GM23338 (cell line): ENCODE data around the gene GNAI2. TPM values are rescaled to one million over a fixed set of nuclear protein-coding genes. Genes with fewer than 3 reads are reported as not detected.

Experiments used
- ATAC-seq: fragments of 200-7000 bp; cut with Tn5 transposase; 3 replicates; pipeline ENCODE4 v1.9.1; 2020
- DNase-seq: peaks from one replicate; pipeline ENCODE4 v3.0.0-alpha.2; 2015; ENCODE audit warnings: low spot score
- H2AFZ ChIP-seq: fragments of 200-600 bp; sonication (generic); 2 replicates; pipeline ENCODE4 v1.8.0; 2016; ENCODE audit warnings: antibody characterized with exemption, mild to moderate bottlenecking, moderate library complexity
- H3F3A ChIP-seq: fragments of 200-600 bp; sonication (generic); replicated peaks from 2 replicates; pipeline ENCODE4 v1.8.0; 2017; ENCODE audit warnings: antibody characterized with exemption, mixed run types, low read depth
- H3K27ac ChIP-seq: fragments of 200-600 bp; sonication (generic); 2 replicates; pipeline ENCODE4 v1.6.1; 2016; ENCODE audit warnings: low read depth
- H3K27me3 ChIP-seq: fragments of 200-600 bp; sonication (generic); 2 replicates; pipeline ENCODE4 v1.8.0; 2016; ENCODE audit warnings: mild to moderate bottlenecking, mixed run types, moderate library complexity; ENCODE audit not compliant: insufficient read depth
- H3K36me3 ChIP-seq: fragments of 200-600 bp; sonication (generic); 2 replicates; pipeline ENCODE4 v1.8.0; 2016; ENCODE audit warnings: mild to moderate bottlenecking; ENCODE audit not compliant: insufficient read depth
- H3K4me1 ChIP-seq: fragments of 200-600 bp; sonication (generic); 2 replicates; pipeline ENCODE4 v1.8.0; 2016; ENCODE audit warnings: mild to moderate bottlenecking, moderate library complexity; ENCODE audit not compliant: insufficient read depth
- H3K4me2 ChIP-seq: fragments of 200-600 bp; sonication (generic); 2 replicates; pipeline ENCODE4 v1.7.1; 2017; ENCODE audit warnings: mixed run types
- H3K4me3 ChIP-seq: fragments of 200-600 bp; sonication (generic); 2 replicates; pipeline ENCODE4 v1.6.1; 2016; ENCODE audit warnings: mixed run types
- H3K79me2 ChIP-seq: fragments of 200-600 bp; sonication (generic); replicated peaks from 2 replicates; pipeline ENCODE4 v1.8.0; 2017; ENCODE audit warnings: mild to moderate bottlenecking; ENCODE audit not compliant: insufficient read depth
- H3K9me2 ChIP-seq: fragments of 200-600 bp; sonication (generic); 2 replicates; pipeline ENCODE4 v1.8.0; 2017; ENCODE audit not compliant: insufficient read depth
- H4K20me1 ChIP-seq: fragments of 200-600 bp; sonication (generic); replicated peaks from 2 replicates; pipeline ENCODE4 v1.8.0; 2017; ENCODE audit warnings: mild to moderate bottlenecking; ENCODE audit not compliant: insufficient read depth
- H3K27ac Mint-ChIP-seq: 2 replicates; pipeline ENCODE4 v1.8.0; 2020; ENCODE audit warnings: inconsistent platforms, mild to moderate bottlenecking, moderate library complexity, mixed read lengths
- H3K27me3 Mint-ChIP-seq: 3 replicates; pipeline ENCODE4 v1.8.0; 2022; ENCODE audit warnings: low read depth, mild to moderate bottlenecking, moderate library complexity, mixed read lengths, inconsistent platforms; ENCODE audit not compliant: insufficient read depth, poor library complexity
- H3K36me3 Mint-ChIP-seq: 3 replicates; pipeline ENCODE4 v1.8.0; 2021; ENCODE audit warnings: low read depth, mild to moderate bottlenecking, inconsistent platforms, moderate library complexity, mixed read lengths
- H3K4me1 Mint-ChIP-seq: 3 replicates; pipeline ENCODE4 v1.8.0; 2020; ENCODE audit warnings: mild to moderate bottlenecking, inconsistent platforms, mixed read lengths
- H3K4me3 Mint-ChIP-seq: 3 replicates; pipeline ENCODE4 v1.8.0; 2021; ENCODE audit warnings: moderate library complexity, mild to moderate bottlenecking, inconsistent platforms, mixed read lengths
- H3K9me3 Mint-ChIP-seq: 3 replicates; pipeline ENCODE4 v1.8.0; 2020; ENCODE audit warnings: moderate library complexity, mild to moderate bottlenecking, inconsistent platforms, mixed read lengths
- CREB1 ChIP-seq: fragments of 250-450 bp; sonication (Bioruptor Pico); IDR thresholded peaks from 2 replicates; pipeline ENCODE4 v1.5.0; 2020; ENCODE audit warnings: low read depth, mild to moderate bottlenecking, moderate library complexity
- CTCF ChIP-seq, 2 experiments: fragments of 200-600 bp in 1 of 2; sonication (generic) in 1 of 2; conservative IDR thresholded peaks; 2 replicates each; pipeline versions ENCODE4 v1.5.1 to v1.6.1; 2016 to 2017; ENCODE audit warnings: antibody characterized with exemption in 2 of 2, low read depth in 2 of 2, mild to moderate bottlenecking in 2 of 2, moderate library complexity in 1 of 2
- ETS1 ChIP-seq: IDR thresholded peaks from 2 replicates; pipeline ENCODE4 v1.6.1; 2016; ENCODE audit warnings: antibody characterized with exemption
- EZH2 ChIP-seq: fragments of 200-600 bp; sonication (generic); IDR thresholded peaks from one replicate; pipeline ENCODE4 v1.8.0; 2017; ENCODE audit warnings: antibody characterized with exemption, mild to moderate bottlenecking, low read depth; ENCODE audit not compliant: unreplicated experiment
- EZH2phosphoT487 ChIP-seq: fragments of 200-600 bp; sonication (generic); IDR thresholded peaks from one replicate; pipeline ENCODE4 v1.8.1; 2018; ENCODE audit warnings: antibody characterized with exemption; ENCODE audit not compliant: unreplicated experiment
- JUNB ChIP-seq: IDR thresholded peaks from one replicate; pipeline ENCODE4 v1.6.1; 2016; ENCODE audit warnings: antibody characterized with exemption; ENCODE audit not compliant: unreplicated experiment
- NANOG ChIP-seq: IDR thresholded peaks from 2 replicates; pipeline ENCODE4 v1.6.1; 2016; ENCODE audit warnings: antibody characterized with exemption, borderline replicate concordance
- POLR2AphosphoS5 ChIP-seq: IDR thresholded peaks from 2 replicates; pipeline ENCODE4 v1.6.1; 2016; ENCODE audit warnings: antibody characterized with exemption, low read depth
- ZNF114 ChIP-seq: fragments of 250-450 bp; sonication (Bioruptor Pico); IDR thresholded peaks from 2 replicates; pipeline ENCODE4 v1.5.0; 2020; ENCODE audit warnings: mild to moderate bottlenecking, moderate library complexity
- polyA plus RNA-seq: library from polyadenylated mRNA; unstranded; fragments of >200 nt; fragmentation: Nextera tagmentation; extraction: Ambion mirVana; gene quantifications from 2 replicates; pipeline ENCODE4 v1.2.1, GENCODE V29; 2016
- total RNA-seq: library from RNA; depleted of rRNA; stranded (reverse); fragments of >200 nt; shearing (Covaris generic); gene quantifications from 2 replicates; pipeline ENCODE4 v1.2.3, GENCODE V29; 2014
- TF ChIP-seq, protein P1 (sequence below): fragments of 250-450 bp; sonication (Bioruptor Pico); IDR thresholded peaks from 2 replicates; pipeline ENCODE4 v1.5.0; 2020; ENCODE audit warnings: mild to moderate bottlenecking, moderate library complexity

Gene GNAI2
- total and polyA plus RNA-seq, 2 experiments from 2014 or later = 138 to 153 TPM

- ATAC-seq (peak; percentile 9), DNase-seq (peak; percentile 82)
- Mint-ChIP-seq H3K4me3 (no peak overlapping the region), H3K9me3 (no peaks in the 10 kb centered on the region; the same call in 2 of the 3 replicates), H3K4me1 (peaks cover 28% of the 10 kb centered on the region), H3K36me3 (peaks cover 51% of the 10 kb centered on the region), H3K27me3 (peaks cover 17% of the 10 kb centered on the region), H3K27ac (peak overlapping the region; percentile 67; the same call in 1 of the 2 replicates)
- Histone ChIP-seq H3F3A (peaks cover 30% of the 10 kb centered on the region), H3K79me2 (no peaks in the 10 kb centered on the region), H3K4me1 (peaks cover 16% of the 10 kb centered on the region), H3K27ac (no peak overlapping the region), H3K4me3 (no peak overlapping the region), H3K27me3 (no peaks in the 10 kb centered on the region), H3K4me2 (no peak overlapping the region), H4K20me1 (no peaks in the 10 kb centered on the region; the same call in 1 of the 2 replicates), H2AFZ (no peak overlapping the region), H3K9me2 (no peaks in the 10 kb centered on the region), H3K36me3 (peaks cover 14% of the 10 kb centered on the region)
- peak; percentile 76 to 85 for TF ChIP-seq CTCF (conservative IDR thresholded peaks at IDR 0.05; ENCODE audit: low read depth in 2 of 2)
- no peak for TF ChIP-seq NANOG
- no peak for TF ChIP-seq EZH2
Observed at GRCh38 chr3:50256978-50257890, 21.2 kb downstream of the GNAI2 start.

DNA sequence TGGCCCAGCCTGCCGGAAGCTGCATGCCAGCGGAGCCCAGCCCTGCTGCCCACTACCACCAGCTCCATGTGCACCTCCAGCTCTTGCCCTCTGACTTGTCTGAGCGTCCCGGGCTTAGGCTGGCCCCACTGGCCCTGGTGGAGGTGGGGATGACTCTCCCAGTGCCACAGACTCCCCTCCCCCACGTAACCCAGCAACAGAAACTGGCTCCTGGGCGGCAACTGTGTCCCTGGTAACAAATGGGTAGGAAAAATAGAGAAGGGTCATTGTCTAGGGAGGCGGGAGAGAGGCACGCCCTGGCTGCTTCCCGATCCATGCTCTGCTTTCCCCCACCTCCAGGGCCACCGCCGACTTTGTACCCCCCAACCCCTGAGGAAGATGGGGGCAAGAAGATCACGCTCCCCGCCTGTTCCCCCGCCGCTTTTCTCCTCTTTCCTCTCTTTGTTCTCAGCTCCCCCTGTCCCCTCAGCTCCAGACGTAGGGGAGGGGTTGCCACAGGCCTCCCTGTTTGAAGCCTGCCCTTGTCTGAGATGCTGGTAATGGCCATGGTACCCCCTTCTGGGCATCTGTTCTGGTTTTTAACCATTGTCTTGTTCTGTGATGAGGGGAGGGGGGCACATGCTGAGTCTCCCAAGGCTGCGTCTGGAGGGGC lies 22.2 kb downstream of the GNAI2 start:
- no peaks in the 10 kb centered on the region; the same call in 2 of the 3 replicates for H3K9me3 Mint-ChIP-seq
- peaks cover 45% of the 10 kb centered on the region for H3K36me3 Mint-ChIP-seq
- no peaks in the 10 kb centered on the region; the same call in 1 of the 2 replicates for H4K20me1 ChIP-seq
- TF ChIP-seq CREB1 (CRISPR knock-in tag) (no peak), ETS1 (no peak), EZH2 (no peak), EZH2phosphoT487 (no peak), ZNF114 (CRISPR knock-in tag) (no peak), NANOG (no peak), JUNB (no peak), POLR2AphosphoS5 (no peak)
- TF ChIP-seq, protein P1, sequence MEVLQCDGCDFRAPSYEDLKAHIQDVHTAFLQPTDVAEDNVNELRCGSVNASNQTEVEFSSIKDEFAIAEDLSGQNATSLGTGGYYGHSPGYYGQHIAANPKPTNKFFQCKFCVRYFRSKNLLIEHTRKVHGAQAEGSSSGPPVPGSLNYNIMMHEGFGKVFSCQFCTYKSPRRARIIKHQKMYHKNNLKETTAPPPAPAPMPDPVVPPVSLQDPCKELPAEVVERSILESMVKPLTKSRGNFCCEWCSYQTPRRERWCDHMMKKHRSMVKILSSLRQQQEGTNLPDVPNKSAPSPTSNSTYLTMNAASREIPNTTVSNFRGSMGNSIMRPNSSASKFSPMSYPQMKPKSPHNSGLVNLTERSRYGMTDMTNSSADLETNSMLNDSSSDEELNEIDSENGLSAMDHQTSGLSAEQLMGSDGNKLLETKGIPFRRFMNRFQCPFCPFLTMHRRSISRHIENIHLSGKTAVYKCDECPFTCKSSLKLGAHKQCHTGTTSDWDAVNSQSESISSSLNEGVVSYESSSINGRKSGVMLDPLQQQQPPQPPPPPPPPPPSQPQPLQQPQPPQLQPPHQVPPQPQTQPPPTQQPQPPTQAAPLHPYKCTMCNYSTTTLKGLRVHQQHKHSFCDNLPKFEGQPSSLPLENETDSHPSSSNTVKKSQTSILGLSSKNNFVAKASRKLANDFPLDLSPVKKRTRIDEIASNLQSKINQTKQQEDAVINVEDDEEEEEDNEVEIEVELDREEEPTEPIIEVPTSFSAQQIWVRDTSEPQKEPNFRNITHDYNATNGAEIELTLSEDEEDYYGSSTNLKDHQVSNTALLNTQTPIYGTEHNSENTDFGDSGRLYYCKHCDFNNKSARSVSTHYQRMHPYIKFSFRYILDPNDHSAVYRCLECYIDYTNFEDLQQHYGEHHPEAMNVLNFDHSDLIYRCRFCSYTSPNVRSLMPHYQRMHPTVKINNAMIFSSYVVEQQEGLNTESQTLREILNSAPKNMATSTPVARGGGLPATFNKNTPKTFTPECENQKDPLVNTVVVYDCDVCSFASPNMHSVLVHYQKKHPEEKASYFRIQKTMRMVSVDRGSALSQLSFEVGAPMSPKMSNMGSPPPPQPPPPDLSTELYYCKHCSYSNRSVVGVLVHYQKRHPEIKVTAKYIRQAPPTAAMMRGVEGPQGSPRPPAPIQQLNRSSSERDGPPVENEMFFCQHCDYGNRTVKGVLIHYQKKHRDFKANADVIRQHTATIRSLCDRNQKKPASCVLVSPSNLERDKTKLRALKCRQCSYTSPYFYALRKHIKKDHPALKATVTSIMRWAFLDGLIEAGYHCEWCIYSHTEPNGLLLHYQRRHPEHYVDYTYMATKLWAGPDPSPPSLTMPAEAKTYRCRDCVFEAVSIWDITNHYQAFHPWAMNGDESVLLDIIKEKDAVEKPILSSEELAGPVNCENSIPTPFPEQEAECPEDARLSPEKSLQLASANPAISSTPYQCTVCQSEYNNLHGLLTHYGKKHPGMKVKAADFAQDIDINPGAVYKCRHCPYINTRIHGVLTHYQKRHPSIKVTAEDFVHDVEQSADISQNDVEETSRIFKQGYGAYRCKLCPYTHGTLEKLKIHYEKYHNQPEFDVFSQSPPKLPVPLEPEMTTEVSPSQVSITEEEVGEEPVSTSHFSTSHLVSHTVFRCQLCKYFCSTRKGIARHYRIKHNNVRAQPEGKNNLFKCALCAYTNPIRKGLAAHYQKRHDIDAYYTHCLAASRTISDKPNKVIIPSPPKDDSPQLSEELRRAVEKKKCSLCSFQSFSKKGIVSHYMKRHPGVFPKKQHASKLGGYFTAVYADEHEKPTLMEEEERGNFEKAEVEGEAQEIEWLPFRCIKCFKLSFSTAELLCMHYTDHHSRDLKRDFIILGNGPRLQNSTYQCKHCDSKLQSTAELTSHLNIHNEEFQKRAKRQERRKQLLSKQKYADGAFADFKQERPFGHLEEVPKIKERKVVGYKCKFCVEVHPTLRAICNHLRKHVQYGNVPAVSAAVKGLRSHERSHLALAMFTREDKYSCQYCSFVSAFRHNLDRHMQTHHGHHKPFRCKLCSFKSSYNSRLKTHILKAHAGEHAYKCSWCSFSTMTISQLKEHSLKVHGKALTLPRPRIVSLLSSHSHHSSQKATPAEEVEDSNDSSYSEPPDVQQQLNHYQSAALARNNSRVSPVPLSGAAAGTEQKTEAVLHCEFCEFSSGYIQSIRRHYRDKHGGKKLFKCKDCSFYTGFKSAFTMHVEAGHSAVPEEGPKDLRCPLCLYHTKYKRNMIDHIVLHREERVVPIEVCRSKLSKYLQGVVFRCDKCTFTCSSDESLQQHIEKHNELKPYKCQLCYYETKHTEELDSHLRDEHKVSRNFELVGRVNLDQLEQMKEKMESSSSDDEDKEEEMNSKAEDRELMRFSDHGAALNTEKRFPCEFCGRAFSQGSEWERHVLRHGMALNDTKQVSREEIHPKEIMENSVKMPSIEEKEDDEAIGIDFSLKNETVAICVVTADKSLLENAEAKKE = no peak
- H3K27me3 ChIP-seq = no peaks in the 10 kb centered on the region
- H3K79me2 ChIP-seq = no peaks in the 10 kb centered on the region
- H2AFZ ChIP-seq = no peak overlapping the region
- peaks cover 30% of the 10 kb centered on the region for H3F3A ChIP-seq
- H3K4me2 ChIP-seq = no peak overlapping the region
- H3K4me3 Mint-ChIP-seq = no peak overlapping the region
- peaks cover 14% of the 10 kb centered on the region for H3K36me3 ChIP-seq
- DNase-seq (no peak), ATAC-seq (no peak)
- H3K9me2 ChIP-seq = no peaks in the 10 kb centered on the region
- peaks cover 22% of the 10 kb centered on the region for H3K27me3 Mint-ChIP-seq
- peaks cover 16% of the 10 kb centered on the region for H3K4me1 ChIP-seq
- no peak overlapping the region for H3K27ac Mint-ChIP-seq
- H3K27ac ChIP-seq = 0 out of 2 replicates have a peak overlapping the region, but pooled peaks have one; percentile 66
- no peak overlapping the region for H3K4me3 ChIP-seq
- peaks cover 32% of the 10 kb centered on the region for H3K4me1 Mint-ChIP-seq
